A549 (cell line): ENCODE data around the gene ZBTB38. TPM values are rescaled to one million over a fixed set of nuclear protein-coding genes. Genes with fewer than 3 reads are reported as not detected.
A peak's percentile ranks its signal among the peaks of the same experiment; 100 is the strongest.

Experiments used
- ATAC-seq, 2 experiments: fragments of 200-7000 bp in 1 of 2; fragments of >200 bp in 1 of 2; cut with Nextera tagmentation in 1 of 2; cut with Tn5 transposase in 1 of 2; 3 replicates each; pipeline versions ENCODE4 v1.8.0 to v1.9.1; 2018 to 2020; ENCODE audit warnings: mild to moderate bottlenecking in 1 of 2, moderate library complexity in 1 of 2
- CTCF ChIA-PET: fragments of 300-600 bp; sonication (Branson Sonifier 250); formaldehyde crosslinking; extraction: SDS; loops from one replicate; lab custom pipeline; 2021; ENCODE audit warnings: antibody characterized with exemption, inconsistent platforms; lab: Yijun Ruan, JAX
- POLR2A ChIA-PET: fragments of 350-600 bp; formaldehyde crosslinking; extraction: SDS; loops from one replicate; lab custom pipeline; 2021; ENCODE audit warnings: antibody characterized with exemption, inconsistent platforms; lab: Yijun Ruan, JAX
- DNase-seq, 2 experiments: peaks; one replicate each; pipeline versions ENCODE4 v3.0.0 to v3.0.0-alpha.2; 2011 to 2016; ENCODE audit warnings: low read depth in 1 of 2, low spot score in 1 of 2
- FAIRE-seq: peaks from 2 replicates; lab custom pipeline; 2011; peaks lifted over from hg19 to GRCh38; lab: Jason Lieb, UNC
- H3K27ac ChIP-seq, 2 experiments: fragments of >200 bp; sonication (Bioruptor Twin); formaldehyde crosslinking; 3 replicates each; pipeline ENCODE4 v1.5.1; 2016 to 2017
- H3K4me1 ChIP-seq: fragments of >200 bp; sonication (Bioruptor Twin); formaldehyde crosslinking; 3 replicates; pipeline ENCODE4 v1.6.1; 2016
- H3K4me2 ChIP-seq: fragments of >200 bp; sonication (Bioruptor Twin); formaldehyde crosslinking; 3 replicates; pipeline ENCODE4 v1.6.1; 2016
- H3K4me3 ChIP-seq: fragments of >200 bp; sonication (Bioruptor Twin); formaldehyde crosslinking; 3 replicates; pipeline ENCODE4 v1.5.1; 2016
- H3K9me3 ChIP-seq: fragments of >200 bp; sonication (Bioruptor Twin); formaldehyde crosslinking; 3 replicates; pipeline ENCODE4 v1.6.1; 2016
- BHLHE40 ChIP-seq: IDR thresholded peaks from 2 replicates; pipeline ENCODE4 v1.6.1; 2012; ENCODE audit warnings: low read depth, low read length, inconsistent platforms
- CEBPB ChIP-seq, 2 experiments: fragments of >200 bp in 1 of 2; sonication (Bioruptor Twin) in 1 of 2; formaldehyde crosslinking in 1 of 2; IDR thresholded peaks; 2 replicates each; pipeline ENCODE4 v1.6.1; 2012 to 2016
- EHMT2 ChIP-seq: fragments of 200-600 bp; sonication (generic); IDR thresholded peaks from 2 replicates; pipeline ENCODE4 v1.6.1; 2016; ENCODE audit warnings: antibody characterized with exemption, low read depth, mild to moderate bottlenecking, moderate library complexity
- EP300 ChIP-seq, 2 experiments: fragments of >200 bp; sonication (Bioruptor Twin); formaldehyde crosslinking; IDR thresholded peaks; 2 replicates in 1 of 2; 3 replicates in 1 of 2; pipeline ENCODE4 v1.6.1; 2016 to 2017
- FOSB ChIP-seq: fragments of 250-450 bp; sonication (Bioruptor Pico); IDR thresholded peaks from 2 replicates; pipeline ENCODE4 v1.5.0; 2020; ENCODE audit warnings: mild to moderate bottlenecking, moderate library complexity
- FOSL2 ChIP-seq, 2 experiments: fragments of 450-650 bp in 1 of 2; fragments of >200 bp in 1 of 2; sonication (Bioruptor Twin) in 1 of 2; formaldehyde crosslinking; IDR thresholded peaks; 2 replicates each; pipeline versions ENCODE4 v1.5.0 to v1.6.1; 2016 to 2020; ENCODE audit warnings: mild to moderate bottlenecking in 1 of 2, moderate library complexity in 1 of 2
- HDAC2 ChIP-seq: fragments of 200-600 bp; sonication (generic); IDR thresholded peaks from 2 replicates; pipeline ENCODE4 v1.6.1; 2016
- HOXB13 ChIP-seq: fragments of 250-450 bp; sonication (Bioruptor Pico); IDR thresholded peaks from 2 replicates; pipeline ENCODE4 v1.5.0; 2020; ENCODE audit warnings: low read depth, mild to moderate bottlenecking, moderate library complexity
- JUNB ChIP-seq: fragments of >200 bp; sonication (Bioruptor Twin); formaldehyde crosslinking; IDR thresholded peaks from 2 replicates; pipeline ENCODE4 v1.6.1; 2016
- MAFK ChIP-seq: fragments of 450-650 bp; IDR thresholded peaks from 2 replicates; pipeline ENCODE4 v1.6.1; 2014; ENCODE audit not compliant: partially characterized antibody
- NPAS2 ChIP-seq: fragments of 250-450 bp; sonication (Bioruptor Pico); IDR thresholded peaks from 2 replicates; pipeline ENCODE4 v1.8.0; 2022; ENCODE audit warnings: mild to moderate bottlenecking, moderate library complexity, borderline replicate concordance
- NR3C1 ChIP-seq: fragments of >200 bp; sonication (Bioruptor Twin); formaldehyde crosslinking; IDR thresholded peaks from 3 replicates; pipeline ENCODE4 v1.6.1; 2017
- POLR2A ChIP-seq: IDR thresholded peaks from 2 replicates; pipeline ENCODE4 v1.6.1; 2012; ENCODE audit warnings: mild to moderate bottlenecking, low read length
- RARB ChIP-seq: fragments of 250-450 bp; sonication (Bioruptor Pico); IDR thresholded peaks from 2 replicates; pipeline ENCODE4 v1.8.0; 2021; ENCODE audit warnings: mild to moderate bottlenecking, moderate library complexity
- RNF2 ChIP-seq: fragments of 200-600 bp; sonication (generic); IDR thresholded peaks from 2 replicates; pipeline ENCODE4 v1.6.1; 2016; ENCODE audit warnings: low read depth, mild to moderate bottlenecking, antibody characterized with exemption, moderate library complexity, borderline replicate concordance
- WGBS: methylation state at CpG from one replicate; pipeline ENCODE4 v1.1.6; 2017; ENCODE audit errors: missing lambda C conversion rate; 5-methylcytosine and 5-hydroxymethylcytosine counted together
- polyA plus RNA-seq, 4 experiments: library from polyadenylated mRNA; depleted of rRNA in 3 of 4; stranded (reverse); fragments of >200 nt; fragmentation: RNase III in 1 of 4; extraction: RNeasy Plus Mini Kit Qiagen cat#74134 plus additional on column Dnase treatment in 1 of 4; gene quantifications; 2 replicates in 3 of 4; 3 replicates in 1 of 4; pipeline ENCODE4 v1.2.3, GENCODE V29; 2011 to 2017
- TF ChIP-seq, protein P1 (sequence below): fragments of >200 bp; sonication (Bioruptor Twin); formaldehyde crosslinking; IDR thresholded peaks from 3 replicates; pipeline ENCODE4 v1.5.1; 2016
- TF ChIP-seq, protein P2 (sequence below): IDR thresholded peaks from 2 replicates; pipeline ENCODE4 v1.6.1; 2012
- TF ChIP-seq, protein P3 (sequence below): fragments of 250-450 bp; sonication (Bioruptor Pico); IDR thresholded peaks from 2 replicates; pipeline ENCODE4 v1.5.0; 2020; ENCODE audit warnings: low read depth, mild to moderate bottlenecking, moderate library complexity

The ZBTB38 gene
- polyA plus RNA-seq, 2 of the 4 experiments (the other 2 are of a cell fraction), result 72.0 to 110 TPM

DNA sequence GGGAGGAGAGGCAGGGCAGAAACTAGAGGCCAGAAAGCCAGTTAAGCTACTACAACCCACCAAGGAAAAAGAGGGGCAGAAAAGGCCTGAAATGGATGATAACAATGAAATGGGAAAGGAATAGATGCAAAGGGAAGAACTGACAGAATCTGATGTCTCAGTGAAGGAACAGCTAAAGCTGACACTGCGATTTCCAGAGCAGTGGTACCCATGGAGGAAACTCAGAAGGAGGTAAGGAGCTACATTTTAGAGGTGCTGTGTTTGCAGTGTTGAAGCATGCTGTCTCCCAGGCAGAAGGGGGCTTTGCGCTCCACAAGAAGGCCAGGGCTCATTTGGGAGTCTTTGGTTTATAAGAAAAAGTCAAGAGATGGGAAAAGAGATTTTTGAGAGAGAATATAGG, 38.0 kb downstream of the ZBTB38 start:
- peak; percentile 88 for TF ChIP-seq MAFK
- TF ChIP-seq BHLHE40, result no peak
- ChIA-PET POLR2A (interaction anchor here (1.4 kb wide), 1 partner anchor 40 kb away, joined by 4 read pairs; no protein-coding TSS in a partner anchor), CTCF (interaction anchor here (0.9 to 2.1 kb wide), 7 partner anchors 18 to 101 kb away, joined by 3 to 7 read pairs (median 4); no protein-coding TSS in a partner anchor)
- 92% methylated on average over 2 of the region's 2 CpGs for WGBS
- Histone ChIP-seq H3K4me3 (no peak overlapping the region), H3K4me1 (peaks cover 92% of the 10 kb centered on the region), H3K27ac (peak overlapping the region; percentile 99 to 100), H3K9me3 (no peaks in the 10 kb centered on the region), H3K4me2 (peak overlapping the region; percentile 15)
- FAIRE-seq (no peak), ATAC-seq (no peak), DNase-seq (no peak)

DNA sequence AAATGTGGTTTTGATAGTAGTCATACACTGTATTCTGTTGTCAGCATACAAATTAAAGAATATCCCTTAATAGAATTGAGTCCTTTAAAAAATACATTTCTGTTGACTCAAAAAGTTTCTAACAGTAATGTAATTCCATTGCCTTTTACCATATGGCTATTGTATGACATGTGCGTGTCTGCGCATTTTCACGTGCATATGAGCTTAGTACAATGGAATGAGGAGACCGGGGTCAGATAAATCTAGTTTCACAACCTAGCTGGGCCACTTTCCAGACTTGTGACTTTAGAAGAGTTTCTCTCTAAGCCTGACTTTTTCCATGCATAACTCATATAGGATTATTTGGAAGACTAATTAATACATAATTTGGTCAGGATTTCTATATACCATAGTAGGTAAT, 38.7 kb downstream of the ZBTB38 start:
- WGBS, result 61% methylated on average over 4 of the region's 4 CpGs
- peak in 1 of 2 experiments; percentile 56 for DNase-seq
- Histone ChIP-seq H3K4me3 (no peak overlapping the region), H3K4me1 (peaks cover 92% of the 10 kb centered on the region), H3K4me2 (peak overlapping the region; percentile 15; the same call in 2 of the 3 replicates), H3K27ac (peak overlapping the region; percentile 99 to 100), H3K9me3 (no peaks in the 10 kb centered on the region)
- ATAC-seq, result no peak
- POLR2A ChIA-PET, result interaction anchor here (1.4 kb wide), 1 partner anchor 41 kb away, joined by 4 read pairs; no protein-coding TSS in a partner anchor
- TF ChIP-seq HOXB13, result peak; percentile 47; the same call in 1 of the 2 replicates
- no peak for TF ChIP-seq FOSL2 (IDR thresholded peaks at IDR 0.05)
- TF ChIP-seq FOSL2 (CRISPR knock-in tag; IDR thresholded peaks at IDR 0.05), result peak; percentile 41
- TF ChIP-seq NPAS2 (CRISPR knock-in tag), result 0 out of 2 replicates have a peak, but pooled peaks have one; percentile 11
- peak; percentile 33 to 55; a peak in 2 of 4 replicates for TF ChIP-seq CEBPB (IDR thresholded peaks at IDR 0.05)
- TF ChIP-seq JUNB, result peak; percentile 29; the same call in 1 of the 2 replicates
- no peak for TF ChIP-seq EHMT2
- TF ChIP-seq RARB (CRISPR knock-in tag), result peak; percentile 32; the same call in 1 of the 2 replicates
- TF ChIP-seq, protein P1, sequence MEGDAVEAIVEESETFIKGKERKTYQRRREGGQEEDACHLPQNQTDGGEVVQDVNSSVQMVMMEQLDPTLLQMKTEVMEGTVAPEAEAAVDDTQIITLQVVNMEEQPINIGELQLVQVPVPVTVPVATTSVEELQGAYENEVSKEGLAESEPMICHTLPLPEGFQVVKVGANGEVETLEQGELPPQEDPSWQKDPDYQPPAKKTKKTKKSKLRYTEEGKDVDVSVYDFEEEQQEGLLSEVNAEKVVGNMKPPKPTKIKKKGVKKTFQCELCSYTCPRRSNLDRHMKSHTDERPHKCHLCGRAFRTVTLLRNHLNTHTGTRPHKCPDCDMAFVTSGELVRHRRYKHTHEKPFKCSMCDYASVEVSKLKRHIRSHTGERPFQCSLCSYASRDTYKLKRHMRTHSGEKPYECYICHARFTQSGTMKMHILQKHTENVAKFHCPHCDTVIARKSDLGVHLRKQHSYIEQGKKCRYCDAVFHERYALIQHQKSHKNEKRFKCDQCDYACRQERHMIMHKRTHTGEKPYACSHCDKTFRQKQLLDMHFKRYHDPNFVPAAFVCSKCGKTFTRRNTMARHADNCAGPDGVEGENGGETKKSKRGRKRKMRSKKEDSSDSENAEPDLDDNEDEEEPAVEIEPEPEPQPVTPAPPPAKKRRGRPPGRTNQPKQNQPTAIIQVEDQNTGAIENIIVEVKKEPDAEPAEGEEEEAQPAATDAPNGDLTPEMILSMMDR, result no peak
- TF ChIP-seq, protein P2, sequence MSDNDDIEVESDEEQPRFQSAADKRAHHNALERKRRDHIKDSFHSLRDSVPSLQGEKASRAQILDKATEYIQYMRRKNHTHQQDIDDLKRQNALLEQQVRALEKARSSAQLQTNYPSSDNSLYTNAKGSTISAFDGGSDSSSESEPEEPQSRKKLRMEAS, result 0 out of 2 replicates have a peak, but pooled peaks have one; percentile 26
- peak in 1 of 2 experiments; percentile 57; a peak in 2 of 5 replicates for TF ChIP-seq EP300 (IDR thresholded peaks at IDR 0.05)
- no peak for TF ChIP-seq HDAC2
- CTCF ChIA-PET, result interaction anchor here (1.3 to 2.1 kb wide), 4 partner anchors 17 to 95 kb away, joined by 4 to 7 read pairs (median 5); no protein-coding TSS in a partner anchor
- FAIRE-seq, result no peak

DNA sequence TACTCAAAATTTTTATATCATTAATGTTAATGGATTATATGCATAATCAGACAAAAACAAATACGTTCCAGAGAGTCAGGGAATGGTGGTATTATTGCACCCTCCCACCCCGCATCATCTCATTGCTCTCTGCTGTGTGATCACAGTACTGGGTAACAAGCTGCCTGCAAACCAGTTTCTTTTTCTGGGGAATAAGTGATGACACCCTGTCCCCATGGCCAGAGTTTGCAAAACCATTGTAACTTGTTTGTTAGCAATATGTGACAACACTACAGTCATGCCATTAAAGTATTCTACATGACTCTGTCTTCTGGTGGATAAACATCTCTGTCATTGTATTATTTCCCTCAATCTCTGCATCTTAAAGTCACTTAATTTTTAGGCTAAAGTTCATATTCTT, 39.5 kb downstream of the ZBTB38 start:
- CTCF ChIA-PET, result interaction anchor here (0.9 to 2.1 kb wide), 2 partner anchors 16 to 96 kb away, joined by 3 to 4 read pairs; no protein-coding TSS in a partner anchor
- peaks cover 99% of the 10 kb centered on the region for H3K4me1 ChIP-seq
- ATAC-seq (no peak), DNase-seq (no peak)
- H3K9me3 ChIP-seq, result no peaks in the 10 kb centered on the region
- no peak overlapping the region for H3K4me2 ChIP-seq
- H3K27ac ChIP-seq, result peak overlapping the region; percentile 99 to 100
- TF ChIP-seq NR3C1 (no peak), RNF2 (no peak), FOSB (CRISPR knock-in tag) (no peak), POLR2A (no peak)
- TF ChIP-seq, protein P3, sequence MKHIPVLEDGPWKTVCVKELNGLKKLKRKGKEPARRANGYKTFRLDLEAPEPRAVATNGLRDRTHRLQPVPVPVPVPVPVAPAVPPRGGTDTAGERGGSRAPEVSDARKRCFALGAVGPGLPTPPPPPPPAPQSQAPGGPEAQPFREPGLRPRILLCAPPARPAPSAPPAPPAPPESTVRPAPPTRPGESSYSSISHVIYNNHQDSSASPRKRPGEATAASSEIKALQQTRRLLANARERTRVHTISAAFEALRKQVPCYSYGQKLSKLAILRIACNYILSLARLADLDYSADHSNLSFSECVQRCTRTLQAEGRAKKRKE (CRISPR knock-in tag), result no peak
- TF ChIP-seq, all 56 proteins: peak for 0
- no peak overlapping the region for H3K4me3 ChIP-seq
- POLR2A ChIA-PET, result no interaction called here
- WGBS, result 92% methylated on average over 2 of the region's 2 CpGs
- no peak for FAIRE-seq
